Trophoblast cell (in vitro differentiated cells and primary cell): ENCODE data around the gene CYP4A11.
"Not testable (repeated sequence)": the region's sequence is repeated elsewhere in the genome, so short reads cannot be mapped to it uniquely, and the experiment has no call there.

Experiments
- DNase-seq, 2 donors: peaks; one replicate each; pipeline ENCODE4 v3.0.0-alpha.2; 2016
- H2AFZ ChIP-seq: 2 replicates; pipeline ENCODE4 v1.6.1; 2013; ENCODE audit warnings: low read length, moderate library complexity, mild to moderate bottlenecking; ENCODE audit not compliant: insufficient read depth, poor library complexity
- H2AK5ac ChIP-seq: 2 replicates; pipeline ENCODE4 v1.6.1; 2013; ENCODE audit warnings: mild to moderate bottlenecking, low read length
- H2BK120ac ChIP-seq: 2 replicates; pipeline ENCODE4 v1.6.1; 2013; ENCODE audit warnings: low read length, mild to moderate bottlenecking, moderate library complexity; ENCODE audit not compliant: insufficient read depth, poor library complexity
- H2BK12ac ChIP-seq: 2 replicates; pipeline ENCODE4 v1.6.1; 2013; ENCODE audit warnings: mild to moderate bottlenecking, low read length, moderate library complexity
- H2BK5ac ChIP-seq: 2 replicates; pipeline ENCODE4 v1.6.1; 2013; ENCODE audit warnings: low read length, low read depth, moderate library complexity, mild to moderate bottlenecking; ENCODE audit not compliant: poor library complexity
- H3K14ac ChIP-seq: 2 replicates; pipeline ENCODE4 v1.6.1; 2013; ENCODE audit warnings: mild to moderate bottlenecking, low read length
- H3K18ac ChIP-seq: 2 replicates; pipeline ENCODE4 v1.6.1; 2013; ENCODE audit warnings: mild to moderate bottlenecking, low read length
- H3K23ac ChIP-seq: 2 replicates; pipeline ENCODE4 v1.6.1; 2013; ENCODE audit warnings: low read length
- H3K27ac ChIP-seq: 2 replicates; pipeline ENCODE4 v1.5.1; 2013; ENCODE audit warnings: low read depth, mild to moderate bottlenecking, inconsistent platforms, low read length, moderate library complexity
- H3K27me3 ChIP-seq: 2 replicates; pipeline ENCODE4 v1.6.1; 2013; ENCODE audit warnings: inconsistent platforms, mild to moderate bottlenecking, low read length, moderate library complexity; ENCODE audit not compliant: insufficient read depth
- H3K36me3 ChIP-seq, 2 experiments: 1 replicate in 1 of 2; 2 replicates in 1 of 2; pipeline ENCODE4 v1.6.1; 2013; ENCODE audit warnings: low read length in 2 of 2, mild to moderate bottlenecking in 2 of 2, moderate library complexity in 1 of 2; ENCODE audit not compliant: insufficient read depth in 2 of 2, control insufficient read depth in 1 of 2
- H3K4ac ChIP-seq: 2 replicates; pipeline ENCODE4 v1.6.1; 2013; ENCODE audit warnings: low read depth, mild to moderate bottlenecking, low read length, moderate library complexity
- H3K4me1 ChIP-seq, 2 experiments: 1 replicate in 1 of 2; 2 replicates in 1 of 2; pipeline ENCODE4 v1.6.1; 2013; ENCODE audit warnings: low read length in 2 of 2, mild to moderate bottlenecking in 2 of 2, moderate library complexity in 1 of 2; ENCODE audit not compliant: insufficient read depth in 2 of 2, control insufficient read depth in 1 of 2
- H3K4me2 ChIP-seq: 2 replicates; pipeline ENCODE4 v1.6.1; 2013; ENCODE audit warnings: inconsistent platforms, mild to moderate bottlenecking, low read length, moderate library complexity
- H3K4me3 ChIP-seq: 2 replicates; pipeline ENCODE4 v1.5.1; 2013; ENCODE audit warnings: mild to moderate bottlenecking, low read depth, low read length, inconsistent platforms
- H3K79me1 ChIP-seq: one replicate; pipeline ENCODE4 v1.6.1; 2013; ENCODE audit warnings: low read length
- H3K79me2 ChIP-seq: 2 replicates; pipeline ENCODE4 v1.6.1; 2013; ENCODE audit warnings: low read length, mild to moderate bottlenecking; ENCODE audit not compliant: control insufficient read depth, insufficient read depth, poor library complexity
- H3K9ac ChIP-seq: 2 replicates; pipeline ENCODE4 v1.6.1; 2013; ENCODE audit warnings: mild to moderate bottlenecking, low read length
- H3K9me3 ChIP-seq: 2 replicates; pipeline ENCODE4 v1.6.1; 2013; ENCODE audit warnings: low read depth, mild to moderate bottlenecking, control low read depth, inconsistent platforms, low read length; ENCODE audit not compliant: insufficient read depth
- H4K12ac ChIP-seq: 2 replicates; pipeline ENCODE4 v1.6.1; 2013; ENCODE audit warnings: low read depth, mild to moderate bottlenecking, low read length, moderate library complexity
- H4K8ac ChIP-seq: 2 replicates; pipeline ENCODE4 v1.6.1; 2013; ENCODE audit warnings: low read depth, mild to moderate bottlenecking, low read length, moderate library complexity
- H4K91ac ChIP-seq: one replicate; pipeline ENCODE4 v1.6.1; 2013; ENCODE audit warnings: low read depth, mild to moderate bottlenecking, low read length, moderate library complexity
- WGBS: extraction: QIAGEN DNeasy Blood & Tissue Kit; methylation state at CpG from one replicate; pipeline ENCODE4 v1.1.7; 2013; ENCODE audit warnings: missing lambda C conversion rate; ENCODE audit not compliant: insufficient read length, insufficient coverage; ENCODE audit errors: extremely low coverage; 5-methylcytosine and 5-hydroxymethylcytosine counted together

Gene CYP4A11

GRCh38 chr1:46936788-46937187 is 4.5 kb downstream of the CYP4A11 start:
- no peak overlapping the region for H3K4ac ChIP-seq
- H4K12ac ChIP-seq = no peak overlapping the region
- no peak overlapping the region for H4K91ac ChIP-seq
- H2BK5ac ChIP-seq = no peak overlapping the region
- H3K79me1 ChIP-seq = no peaks in the 10 kb centered on the region
- H4K8ac ChIP-seq = no peak overlapping the region
- DNase-seq = no peak
- H3K4me3 ChIP-seq = no peak overlapping the region
- H3K36me3 ChIP-seq = no peaks in the 10 kb centered on the region
- H2AK5ac ChIP-seq = no peak overlapping the region
- H3K27me3 ChIP-seq = no peaks in the 10 kb centered on the region
- no peaks in the 10 kb centered on the region for H3K79me2 ChIP-seq
- H2AFZ ChIP-seq = no peak overlapping the region
- no CpG with 5 or more reads among the region's 1 CpG for WGBS
- no peak overlapping the region for H3K23ac ChIP-seq
- no peak overlapping the region for H3K18ac ChIP-seq
- H2BK120ac ChIP-seq = no peak overlapping the region
- H3K4me1 ChIP-seq = no peaks in the 10 kb centered on the region
- peaks cover 2% of the 10 kb centered on the region for H3K9me3 ChIP-seq
- H3K9ac ChIP-seq = no peak overlapping the region
- H2BK12ac ChIP-seq = no peak overlapping the region
- H3K27ac ChIP-seq = no peak overlapping the region
- no peak overlapping the region for H3K14ac ChIP-seq
- no peak overlapping the region for H3K4me2 ChIP-seq

DNA sequence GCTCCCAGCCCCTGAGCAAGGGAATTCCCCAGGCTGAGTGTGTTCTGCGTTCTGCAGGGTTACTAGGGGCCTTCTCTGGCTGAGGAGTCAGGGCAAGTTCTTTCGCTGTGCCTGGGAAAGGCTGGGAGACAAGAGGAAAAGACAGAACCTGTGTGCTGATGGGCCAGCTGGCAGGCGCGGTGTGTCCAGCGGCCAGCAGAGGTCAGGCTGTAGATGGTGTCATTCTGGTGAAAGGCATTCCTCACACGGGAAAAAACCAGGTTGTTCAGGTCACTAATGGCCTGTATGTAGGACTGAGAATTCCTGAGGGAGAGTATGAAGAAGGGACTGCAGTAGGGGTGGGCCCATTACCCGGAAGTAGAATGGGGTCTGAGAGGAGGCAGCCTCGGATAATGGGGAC is 6.4 kb downstream of the CYP4A11 start:
- H4K12ac ChIP-seq, H3K79me2 ChIP-seq, H3K9ac ChIP-seq, H3K4ac ChIP-seq, H2BK5ac ChIP-seq, H3K79me1 ChIP-seq, H3K27ac ChIP-seq, H3K36me3 ChIP-seq, H4K91ac ChIP-seq, H2BK120ac ChIP-seq, H4K8ac ChIP-seq, H3K23ac ChIP-seq, H3K4me3 ChIP-seq, H2AFZ ChIP-seq, H2AK5ac ChIP-seq, H3K14ac ChIP-seq, H2BK12ac ChIP-seq, H3K27me3 ChIP-seq, H3K4me2 ChIP-seq, H3K4me1 ChIP-seq, H3K18ac ChIP-seq, H3K9me3 ChIP-seq: not testable (repeated sequence)
- DNase-seq = peak; percentile 8 to 64
- WGBS = no CpG with 5 or more reads among the region's 8 CpGs

DNA sequence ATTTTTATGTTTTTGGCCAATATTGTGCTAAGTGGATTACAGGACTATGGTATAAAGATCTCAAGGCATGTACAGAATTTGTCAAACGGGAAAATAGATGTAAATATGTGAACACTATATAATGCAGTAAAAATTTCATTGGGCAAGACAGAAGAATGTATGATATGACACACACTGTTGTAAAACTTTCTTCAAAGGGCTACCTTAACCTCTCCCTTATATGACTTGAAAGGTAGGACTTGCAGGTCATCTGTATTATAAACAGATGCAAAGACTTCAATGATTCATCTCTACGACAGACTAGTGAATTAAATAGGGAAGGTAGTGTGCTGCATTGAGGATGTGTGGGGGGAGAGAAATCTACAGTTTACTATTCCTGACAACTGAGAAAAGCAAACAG is 9.3 kb downstream of the CYP4A11 start:
- H3K4me1 ChIP-seq, H3K18ac ChIP-seq: not testable (repeated sequence)

GRCh38 chr1:46931151-46931550 is 10.1 kb downstream of the CYP4A11 start:
- Histone ChIP-seq H3K23ac (no peak overlapping the region), H3K4me3 (no peak overlapping the region), H3K4me2 (no peak overlapping the region), H2AFZ (no peak overlapping the region), H3K18ac (no peak overlapping the region), H3K79me2 (no peaks in the 10 kb centered on the region), H2BK120ac (no peak overlapping the region), H3K36me3 (no peaks in the 10 kb centered on the region), H4K91ac (no peak overlapping the region), H2BK5ac (no peak overlapping the region), H3K27me3 (no peaks in the 10 kb centered on the region), H4K8ac (no peak overlapping the region), H3K4ac (no peak overlapping the region), H3K9me3 (peaks cover 1% of the 10 kb centered on the region), H2BK12ac (no peak overlapping the region), H3K79me1 (no peaks in the 10 kb centered on the region), H3K4me1 (no peaks in the 10 kb centered on the region), H3K9ac (no peak overlapping the region), H3K14ac (no peak overlapping the region), H4K12ac (no peak overlapping the region), H2AK5ac (no peak overlapping the region), H3K27ac (no peak overlapping the region)
- WGBS = no CpG with 5 or more reads among the region's 3 CpGs
- DNase-seq = no peak

More for the DNA sequence above, 9.3 kb downstream of the CYP4A11 start:
- H2AK5ac ChIP-seq, H3K4me3 ChIP-seq, H3K23ac ChIP-seq, H2BK5ac ChIP-seq, H4K12ac ChIP-seq, H3K9me3 ChIP-seq, H4K8ac ChIP-seq, H3K27ac ChIP-seq, H3K36me3 ChIP-seq, H2BK120ac ChIP-seq, H2AFZ ChIP-seq, H2BK12ac ChIP-seq, H3K14ac ChIP-seq, H3K9ac ChIP-seq, H3K4me2 ChIP-seq, H3K4ac ChIP-seq, H3K27me3 ChIP-seq, H4K91ac ChIP-seq, H3K79me1 ChIP-seq, H3K79me2 ChIP-seq: not testable (repeated sequence)
- peak in 1 of 2 donors; percentile 76 for DNase-seq
- no CpG with 5 or more reads among the region's 2 CpGs for WGBS
